HepG2 (cell line): ENCODE data around the gene OR10AD1. TPM values are rescaled to one million over a fixed set of nuclear protein-coding genes. Genes with fewer than 3 reads are reported as not detected.

Source experiments
- ARID2 ChIP-seq: sonication (generic); formaldehyde crosslinking; IDR thresholded peaks from 2 replicates; pipeline ENCODE4 v1.8.1; 2022; ENCODE audit warnings: mild to moderate bottlenecking, missing genetic modification reagents, borderline replicate concordance
- BORCS8-MEF2B ChIP-seq: sonication (generic); formaldehyde crosslinking; IDR thresholded peaks from 2 replicates; pipeline ENCODE4 v1.8.0; 2022; ENCODE audit warnings: mild to moderate bottlenecking, missing genetic modification reagents
- BRD4 ChIP-seq: sonication (generic); formaldehyde crosslinking; IDR thresholded peaks from 2 replicates; pipeline ENCODE4 v1.4.0; 2020; ENCODE audit warnings: missing genetic modification reagents
- CTCF ChIP-seq: sonication (generic); formaldehyde crosslinking; IDR thresholded peaks from 2 replicates; pipeline ENCODE4 v1.5.0; 2020; ENCODE audit warnings: mild to moderate bottlenecking, missing genetic modification reagents, moderate library complexity
- DMAP1 ChIP-seq: IDR thresholded peaks from 2 replicates; pipeline ENCODE4 v1.6.1; 2016
- HMG20A ChIP-seq: IDR thresholded peaks from 2 replicates; pipeline ENCODE4 v1.6.1; 2016; ENCODE audit warnings: borderline replicate concordance
- HNF4G ChIP-seq, 2 experiments: sonication (generic) in 1 of 2; formaldehyde crosslinking in 1 of 2; IDR thresholded peaks; 2 replicates each; pipeline versions ENCODE4 v1.4.0 to v1.6.1; 2011 to 2020; ENCODE audit warnings: borderline replicate concordance in 2 of 2, low read depth in 2 of 2, mild to moderate bottlenecking in 2 of 2, low read length in 1 of 2, missing genetic modification reagents in 1 of 2, moderate library complexity in 1 of 2
- NFKB2 ChIP-seq: sonication (generic); formaldehyde crosslinking; IDR thresholded peaks from 2 replicates; pipeline ENCODE4 v1.4.0; 2020; ENCODE audit warnings: missing genetic modification reagents, borderline replicate concordance
- PLRG1 ChIP-seq: fragments of 450-650 bp; conservative IDR thresholded peaks from 2 replicates; pipeline ENCODE4 v1.6.1; 2016
- SMAD3 ChIP-seq: sonication (generic); formaldehyde crosslinking; IDR thresholded peaks from 2 replicates; pipeline ENCODE4 v1.4.0; 2020; ENCODE audit warnings: missing genetic modification reagents
- TRIM24 ChIP-seq: sonication (generic); formaldehyde crosslinking; IDR thresholded peaks from 2 replicates; pipeline ENCODE4 v1.8.0; 2022; ENCODE audit warnings: mild to moderate bottlenecking, missing genetic modification reagents
- ZFP41 ChIP-seq: sonication (generic); formaldehyde crosslinking; IDR thresholded peaks from 2 replicates; pipeline ENCODE4 v1.4.0; 2020; ENCODE audit warnings: mild to moderate bottlenecking, missing genetic modification reagents, borderline replicate concordance
- ZNF10 ChIP-seq: sonication (generic); formaldehyde crosslinking; IDR thresholded peaks from 2 replicates; pipeline ENCODE4 v1.4.0; 2020; ENCODE audit warnings: mild to moderate bottlenecking, low read depth, missing genetic modification reagents, borderline replicate concordance
- ZNF124 ChIP-seq: sonication (generic); formaldehyde crosslinking; IDR thresholded peaks from 2 replicates; pipeline ENCODE4 v1.4.0; 2020; ENCODE audit warnings: missing genetic modification reagents
- ZNF160 ChIP-seq: sonication (generic); formaldehyde crosslinking; IDR thresholded peaks from 2 replicates; pipeline ENCODE4 v1.8.0; 2022; ENCODE audit warnings: mild to moderate bottlenecking, inconsistent platforms, missing genetic modification reagents
- ZNF3 ChIP-seq: IDR thresholded peaks from 2 replicates; pipeline ENCODE4 v1.7.0; 2017; ENCODE audit warnings: inconsistent platforms
- ZNF318 ChIP-seq: sonication (generic); formaldehyde crosslinking; IDR thresholded peaks from 2 replicates; pipeline ENCODE4 v1.4.0; 2020; ENCODE audit warnings: mild to moderate bottlenecking, missing genetic modification reagents
- ZNF580 ChIP-seq: IDR thresholded peaks from 2 replicates; pipeline ENCODE4 v1.6.1; 2016; ENCODE audit warnings: low read depth, borderline replicate concordance
- ZNF792 ChIP-seq: IDR thresholded peaks from 2 replicates; pipeline ENCODE4 v1.6.1; 2016
- ZNF883 ChIP-seq: sonication (generic); formaldehyde crosslinking; IDR thresholded peaks from 2 replicates; pipeline ENCODE4 v1.5.1; 2020; ENCODE audit warnings: mild to moderate bottlenecking, missing genetic modification reagents; ENCODE audit errors: not compliant biosample characterization
- polyA plus RNA-seq, 8 experiments: library from polyadenylated mRNA; depleted of rRNA in 3 of 8; stranded (reverse) in 7 of 8; unstranded in 1 of 8; fragments of >200 nt; fragmentation: Illumina TruSeq in 4 of 8; extraction: Trizol in 4 of 8; gene quantifications; 2 replicates each; pipeline versions ENCODE4 v1.2.1 to v1.2.3, GENCODE V29; 2011 to 2016; ENCODE audit warnings: low read depth in 4 of 8, missing spikeins in 1 of 8, mixed read lengths in 1 of 8; ENCODE audit not compliant: insufficient read depth in 1 of 8
- total RNA-seq, 5 experiments: library from RNA; depleted of rRNA; stranded (reverse); fragments of >200 nt; fragmentation: Illumina TruSeq; extraction: Trizol; gene quantifications; 2 replicates each; pipeline ENCODE4 v1.2.3, GENCODE V29; 2016; ENCODE audit warnings: low read depth in 1 of 5

Gene OR10AD1
- total and polyA plus RNA-seq, 2 of the 13 experiments (the other 11 are each of a cell fraction or from before 2014, with no cell fraction given), result not detected

- TF ChIP-seq ZNF318 (CRISPR knock-in tag) (no peak), ARID2 (no peak), DMAP1 (peak; percentile 80), ZNF3 (CRISPR knock-in tag) (no peak), NFKB2 (no peak; the same call in 1 of the 2 replicates), ZNF160 (CRISPR knock-in tag) (no peak), ZNF883 (CRISPR knock-in tag) (peak; percentile 33), HNF4G (IDR thresholded peaks at IDR 0.05; ENCODE audit: borderline replicate concordance, low read depth, low read length) (no peak), HNF4G (CRISPR knock-in tag; IDR thresholded peaks at IDR 0.05; ENCODE audit: borderline replicate concordance, low read depth) (no peak), HMG20A (CRISPR knock-in tag) (0 out of 2 replicates have a peak, but pooled peaks have one; percentile 21), ZNF124 (CRISPR knock-in tag) (no peak; the same call in 1 of the 2 replicates), BRD4 (CRISPR knock-in tag) (no peak), ZNF792 (CRISPR knock-in tag) (0 out of 2 replicates have a peak, but pooled peaks have one; percentile 26), TRIM24 (CRISPR knock-in tag) (no peak), ZFP41 (no peak), BORCS8-MEF2B (no peak), CTCF (CRISPR knock-in tag) (peak; percentile 77), ZNF580 (CRISPR knock-in tag) (peak; percentile 55; the same call in 1 of the 2 replicates), PLRG1 (no peak), ZNF10 (CRISPR knock-in tag) (no peak), SMAD3 (CRISPR knock-in tag) (no peak)
These were observed 45.8 kb downstream of the OR10AD1 start, which contains the start of gene ASB8 (continued) for GRCh38 chr12:48157018-48157888.
